ENCODE results near the gene GCG. TPM values are rescaled to one million over a fixed set of nuclear protein-coding genes. Genes with fewer than 3 reads are reported as not detected.

Gene GCG
- total RNA-seq (ENCODE audit: low replicate concordance) = not detected in 2 replicates

DNA sequence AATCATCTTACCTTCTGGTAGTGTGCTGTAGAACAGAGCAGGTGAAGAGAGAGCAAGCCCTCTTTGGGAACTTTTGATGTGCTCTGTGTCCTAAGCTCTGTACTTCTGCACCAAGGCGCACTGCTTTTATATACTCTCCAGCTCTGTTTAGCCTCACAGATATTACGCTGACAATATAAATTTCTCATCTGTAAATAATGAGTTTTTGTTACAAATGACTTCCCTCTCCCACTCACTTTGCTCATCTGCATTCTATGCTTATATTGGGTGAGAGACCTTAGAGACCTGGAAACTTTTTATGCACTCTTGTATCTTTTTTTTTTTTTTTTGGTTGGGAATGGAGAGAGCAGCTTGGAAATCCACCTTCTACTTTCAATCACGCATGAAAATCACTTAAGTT, at the start of gene GCG:
TSS of gene GCG (minus strand) at position 101 of the 400 bp plus-strand sequence. CDS start 3,069 bp downstream, outside the sequence.
- TF ChIP-seq, protein P1, sequence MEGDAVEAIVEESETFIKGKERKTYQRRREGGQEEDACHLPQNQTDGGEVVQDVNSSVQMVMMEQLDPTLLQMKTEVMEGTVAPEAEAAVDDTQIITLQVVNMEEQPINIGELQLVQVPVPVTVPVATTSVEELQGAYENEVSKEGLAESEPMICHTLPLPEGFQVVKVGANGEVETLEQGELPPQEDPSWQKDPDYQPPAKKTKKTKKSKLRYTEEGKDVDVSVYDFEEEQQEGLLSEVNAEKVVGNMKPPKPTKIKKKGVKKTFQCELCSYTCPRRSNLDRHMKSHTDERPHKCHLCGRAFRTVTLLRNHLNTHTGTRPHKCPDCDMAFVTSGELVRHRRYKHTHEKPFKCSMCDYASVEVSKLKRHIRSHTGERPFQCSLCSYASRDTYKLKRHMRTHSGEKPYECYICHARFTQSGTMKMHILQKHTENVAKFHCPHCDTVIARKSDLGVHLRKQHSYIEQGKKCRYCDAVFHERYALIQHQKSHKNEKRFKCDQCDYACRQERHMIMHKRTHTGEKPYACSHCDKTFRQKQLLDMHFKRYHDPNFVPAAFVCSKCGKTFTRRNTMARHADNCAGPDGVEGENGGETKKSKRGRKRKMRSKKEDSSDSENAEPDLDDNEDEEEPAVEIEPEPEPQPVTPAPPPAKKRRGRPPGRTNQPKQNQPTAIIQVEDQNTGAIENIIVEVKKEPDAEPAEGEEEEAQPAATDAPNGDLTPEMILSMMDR (IDR thresholded peaks at IDR 0.05; ENCODE audit: insufficient read depth, low read length) = no peak
- H3K4me3 ChIP-seq (ENCODE audit: low read depth, low read length) = no peak within 1 kb of the TSS
- no peak for DNase-seq (ENCODE audit: low read depth)

DNA sequence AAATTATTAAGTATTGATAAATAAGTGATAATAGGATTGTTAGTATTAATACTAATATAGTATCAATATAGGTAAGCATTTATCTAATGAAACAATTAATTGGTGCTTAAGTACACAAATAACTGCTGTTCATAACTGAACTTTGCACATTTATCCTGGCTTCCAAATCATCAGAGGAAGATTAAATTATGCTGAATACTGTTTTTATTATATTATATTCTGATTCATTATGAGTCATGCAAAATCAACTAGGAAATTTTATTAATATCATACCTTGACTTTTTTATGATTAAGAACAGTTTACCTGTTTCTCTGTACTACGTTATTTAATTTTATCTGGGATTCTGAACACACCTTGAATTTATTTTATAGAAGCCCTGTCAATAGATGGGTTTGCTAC, 48.6 kb upstream of the GCG start:
- TF ChIP-seq, protein P1 (IDR thresholded peaks at IDR 0.05; ENCODE audit: insufficient read depth, low read length) = no peak

DNA sequence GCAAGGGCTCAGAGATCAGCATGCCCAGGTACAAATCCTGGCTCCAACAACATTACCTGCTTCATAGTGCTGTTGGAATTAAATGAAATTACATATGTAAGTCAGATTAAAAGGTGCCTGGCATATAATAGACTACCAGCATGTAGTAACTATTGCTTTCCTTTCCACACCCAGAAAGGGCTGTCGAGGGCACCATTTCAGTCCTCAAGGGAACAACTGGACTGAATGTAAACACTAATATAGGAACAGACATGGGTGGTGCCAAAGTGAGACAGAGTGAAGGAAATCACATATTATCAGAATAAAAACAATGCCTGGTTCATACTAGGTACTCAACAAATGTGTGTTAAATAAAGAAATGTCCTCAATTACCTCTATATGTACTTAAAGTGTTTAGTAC, 47.9 kb upstream of the GCG start:
- no peak overlapping the region for H3K4me3 ChIP-seq (ENCODE audit: low read depth, low read length)
- TF ChIP-seq, protein P1 (IDR thresholded peaks at IDR 0.05; ENCODE audit: insufficient read depth, low read length) = no peak
- no peak for DNase-seq (ENCODE audit: low read depth)

More for the DNA sequence above, 48.6 kb upstream of the GCG start:
- no peak overlapping the region for H3K4me3 ChIP-seq (ENCODE audit: low read depth, low read length)
- DNase-seq (ENCODE audit: low read depth) = no peak

DNA sequence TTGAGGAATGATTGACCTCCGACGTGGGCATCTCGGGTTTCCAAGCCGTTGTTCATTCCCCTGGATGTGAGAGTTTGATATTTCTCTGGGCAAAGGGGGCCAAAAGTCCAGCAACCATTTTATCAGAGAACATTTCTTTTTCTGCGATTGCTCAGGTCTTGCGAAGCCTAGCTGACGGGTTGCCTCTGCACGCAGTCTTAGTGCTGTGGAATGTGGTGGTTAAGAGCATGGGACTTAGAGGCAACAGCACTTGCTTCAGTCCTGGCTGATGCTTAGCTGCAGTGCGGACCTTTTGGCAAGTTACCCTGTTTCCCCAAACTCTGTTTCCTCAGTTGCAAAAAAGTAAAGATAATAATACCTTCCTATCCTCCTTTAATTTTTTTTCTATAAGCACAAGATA, 46.2 kb upstream of the GCG start:
- TF ChIP-seq, protein P1 (IDR thresholded peaks at IDR 0.05; ENCODE audit: insufficient read depth, low read length) = no peak
- no peak overlapping the region for H3K4me3 ChIP-seq (ENCODE audit: low read depth, low read length)
- DNase-seq (ENCODE audit: low read depth) = peak; percentile 54

DNA sequence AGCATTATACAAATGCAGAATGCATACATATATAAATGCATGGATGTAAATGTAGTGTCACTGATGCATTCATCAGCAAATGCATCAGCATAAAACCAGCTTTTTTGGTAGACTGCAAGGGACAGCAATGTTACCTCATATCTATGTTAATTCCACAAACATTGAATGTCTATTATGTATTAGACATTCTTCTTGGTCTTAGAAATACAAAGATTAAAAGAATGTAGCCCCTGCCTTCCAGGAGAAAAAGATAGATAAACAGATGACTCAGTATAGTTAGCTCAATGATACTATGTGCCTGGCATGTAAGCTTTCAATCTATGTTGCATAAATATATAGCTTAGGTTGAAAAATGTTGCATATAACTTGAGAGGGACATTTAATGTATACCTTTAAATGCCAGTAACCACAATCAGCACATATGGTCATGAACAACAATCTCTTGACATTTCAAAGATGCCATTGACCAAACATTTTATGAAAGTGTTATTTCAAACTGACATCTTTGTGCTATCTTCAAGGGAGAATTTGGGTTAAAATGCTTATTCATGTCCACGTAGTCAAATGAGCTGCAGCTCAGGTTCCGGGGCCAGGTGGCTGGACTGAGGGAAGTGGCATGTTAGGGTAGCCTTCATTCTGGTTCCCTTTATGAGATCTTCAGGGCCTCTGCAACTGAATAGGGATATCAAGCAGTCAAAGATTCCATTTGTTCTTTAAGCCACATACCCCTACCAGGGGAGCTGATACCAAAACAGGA, 45.2 kb upstream of the GCG start:
- no peak overlapping the region for H3K4me3 ChIP-seq (ENCODE audit: low read depth, low read length)
- peak; percentile 65 for DNase-seq (ENCODE audit: low read depth)
- TF ChIP-seq, protein P1 (IDR thresholded peaks at IDR 0.05; ENCODE audit: insufficient read depth, low read length) = no peak

DNA sequence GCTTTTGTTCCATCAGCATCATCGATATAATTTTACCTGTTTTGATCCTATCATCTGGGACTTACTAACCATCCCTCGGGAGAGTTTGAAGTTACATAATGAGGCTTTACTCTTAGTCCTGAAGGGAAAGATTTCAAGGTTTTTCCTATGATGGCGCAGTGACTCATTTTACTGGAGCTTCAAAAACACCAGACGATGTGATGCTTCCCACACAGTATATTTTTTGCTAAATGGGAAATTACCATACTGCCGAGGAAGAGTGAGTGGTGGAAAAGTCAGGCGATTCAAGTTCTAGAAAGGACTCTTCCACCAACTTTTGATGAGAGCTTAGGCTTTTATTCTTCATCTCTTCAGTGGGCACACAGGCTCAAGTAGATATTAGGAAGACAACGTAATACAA, 44.6 kb upstream of the GCG start:
- TF ChIP-seq, protein P1 (IDR thresholded peaks at IDR 0.05; ENCODE audit: insufficient read depth, low read length) = no peak
- no peak overlapping the region for H3K4me3 ChIP-seq (ENCODE audit: low read depth, low read length)
- peak; percentile 57 for DNase-seq (ENCODE audit: low read depth)

All from fibroblast of the aortic adventitia (primary cell).